HG03442 (cell line): ENCODE measurements around the gene SAP130.

Experiments used
- ATAC-seq: cut with Tn5 transposase; IDR thresholded peaks from one replicate; pipeline ENCODE4 v1.9.1; 2021; ENCODE audit warnings: mild to moderate bottlenecking, moderate library complexity; ENCODE audit not compliant: unreplicated experiment

The SAP130 gene

GRCh38 chr2:128027801-128028667 lies at the start of gene SAP130:
Gene SAP130, minus strand, starts transcription at chr2:128028059. Its CDS starts 1,767 bp downstream, at chr2:128026292.
- peak; percentile 83 for ATAC-seq

GRCh38 chr2:128076461-128077106 lies 48.7 kb upstream of the SAP130 start:
- no peak for ATAC-seq

DNA sequence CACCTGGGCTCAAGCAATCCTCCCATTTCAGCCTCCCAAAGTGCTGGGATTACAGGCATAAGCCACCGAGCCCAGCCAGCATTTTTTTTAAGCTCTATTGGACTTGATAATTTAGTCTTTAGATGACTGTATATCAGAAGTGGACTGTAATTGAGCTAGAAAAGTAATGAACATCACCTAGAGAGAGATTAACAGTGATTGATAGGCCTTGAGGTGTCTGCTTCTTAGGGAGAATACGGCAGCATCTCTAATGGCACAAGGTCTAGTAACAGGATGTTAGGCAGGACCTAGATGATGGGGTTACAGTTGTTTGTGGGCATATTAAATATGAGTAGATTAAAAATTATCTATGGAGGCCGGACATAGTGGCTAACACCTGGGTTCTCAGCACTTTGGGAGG lies 45.4 kb upstream of the SAP130 start:
- no peak for ATAC-seq

DNA sequence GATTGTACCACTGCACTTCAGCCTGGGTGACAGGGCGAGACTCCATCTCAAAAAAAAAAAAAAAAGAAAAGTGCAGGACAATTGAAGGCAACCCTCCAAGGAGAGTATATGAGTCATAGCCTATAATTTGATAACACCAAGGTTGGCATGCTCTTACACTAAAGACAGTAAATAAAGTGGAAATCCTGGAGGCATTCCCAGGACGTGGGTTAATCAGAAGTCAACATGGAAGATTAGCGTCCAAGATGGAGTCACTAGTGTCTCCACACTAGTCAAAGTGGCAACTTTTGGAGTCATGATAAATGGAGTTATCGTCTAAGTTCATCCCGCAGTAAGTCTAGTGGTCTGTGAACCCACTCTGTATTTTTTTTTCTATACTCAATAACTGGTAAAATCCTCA lies 41.9 kb upstream of the SAP130 start:
- ATAC-seq = no peak

DNA sequence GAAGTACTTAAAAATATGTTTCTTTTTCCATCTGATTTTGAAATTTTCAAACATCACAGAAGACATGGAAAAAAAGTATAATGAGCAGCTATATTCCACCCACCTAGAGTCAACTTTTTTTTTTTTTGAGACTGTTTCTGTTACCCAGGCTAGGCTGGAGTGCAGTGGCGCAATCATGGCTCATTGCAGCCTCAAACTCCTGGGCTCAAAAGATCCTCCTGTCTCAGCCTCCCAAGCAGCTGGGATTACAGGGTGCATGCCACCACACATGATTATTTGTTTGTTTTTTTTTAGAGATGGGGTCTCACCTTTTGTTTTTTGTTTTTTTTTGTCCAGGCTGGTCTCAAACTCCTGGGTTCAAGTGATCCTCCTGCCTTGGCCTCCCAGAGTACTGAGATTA lies 36.5 kb upstream of the SAP130 start:
- ATAC-seq = no peak

GRCh38 chr2:128062571-128062970 lies 34.7 kb upstream of the SAP130 start:
- no peak for ATAC-seq

- ATAC-seq = no peak
These were observed 30.3 kb upstream of the SAP130 start for GRCh38 chr2:128058114-128058513.

DNA sequence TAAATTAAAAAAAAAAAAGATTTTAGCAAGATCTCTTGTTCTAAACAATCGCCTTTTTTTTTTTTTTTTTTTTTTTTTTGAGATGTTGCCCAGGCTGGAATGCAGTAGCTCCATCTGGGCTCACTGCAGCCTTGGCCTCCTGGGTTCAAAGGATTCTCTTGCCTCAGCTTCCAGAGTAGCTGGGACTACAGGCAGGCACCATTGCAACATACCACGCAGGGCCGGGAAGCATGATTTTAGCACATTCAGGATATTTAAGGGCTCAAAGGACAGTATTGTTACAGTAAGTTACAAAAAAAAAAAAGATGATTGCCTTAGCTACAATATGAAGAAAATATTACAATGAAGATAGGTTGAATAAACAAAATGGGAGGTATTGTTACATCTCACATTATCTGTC lies 29.5 kb upstream of the SAP130 start:
- ATAC-seq = no peak

GRCh38 chr2:128054104-128054885 lies 26.4 kb upstream of the SAP130 start:
- no peak for ATAC-seq

GRCh38 chr2:128053331-128053730 lies 25.5 kb upstream of the SAP130 start:
- no peak for ATAC-seq

DNA sequence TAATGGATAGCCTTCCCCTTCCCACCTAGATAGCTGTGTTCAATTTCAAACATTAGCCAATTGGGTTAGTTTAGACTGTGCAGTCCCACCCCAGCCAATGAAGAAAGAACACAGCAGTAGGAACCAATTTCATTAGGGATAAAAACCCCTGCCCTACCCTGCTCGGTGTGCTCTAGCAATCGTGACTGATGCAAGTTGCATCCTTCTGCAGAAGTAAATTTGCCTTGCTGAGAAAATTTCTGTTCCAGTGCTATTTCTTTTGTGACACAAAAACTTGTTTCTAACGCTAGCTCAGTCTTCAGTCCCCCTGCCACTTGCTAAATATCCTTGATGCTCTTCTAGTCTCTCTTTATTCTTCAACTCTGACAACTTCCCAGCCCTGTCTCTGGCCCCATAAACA lies 15.2 kb upstream of the SAP130 start:
- no peak for ATAC-seq

DNA sequence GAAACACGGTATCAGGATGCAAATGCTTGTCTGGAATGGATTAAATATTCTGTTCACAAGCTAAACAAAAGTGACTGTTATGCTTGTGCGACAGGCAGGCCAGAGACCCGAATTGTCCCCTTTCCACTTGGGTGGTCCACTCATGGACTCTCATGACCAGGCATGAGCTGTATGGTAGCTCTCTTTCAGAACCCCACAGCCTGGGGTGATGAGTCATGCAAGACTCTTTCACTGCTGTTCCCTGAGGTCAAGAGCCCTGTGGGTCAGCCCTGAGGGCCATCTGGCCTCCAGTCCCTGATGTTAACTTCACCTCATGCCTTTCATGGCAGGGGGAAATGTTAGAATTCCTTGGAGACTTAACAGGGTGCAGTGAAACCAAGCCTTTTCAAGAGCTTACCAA lies 13.7 kb upstream of the SAP130 start:
- ATAC-seq = no peak

- no peak for ATAC-seq
These were observed 12.4 kb upstream of the SAP130 start for GRCh38 chr2:128040166-128040771.

GRCh38 chr2:128039535-128039934 lies 11.7 kb upstream of the SAP130 start:
- no peak for ATAC-seq

- ATAC-seq = no peak
These were observed 10.6 kb upstream of the SAP130 start for GRCh38 chr2:128038411-128038810.

DNA sequence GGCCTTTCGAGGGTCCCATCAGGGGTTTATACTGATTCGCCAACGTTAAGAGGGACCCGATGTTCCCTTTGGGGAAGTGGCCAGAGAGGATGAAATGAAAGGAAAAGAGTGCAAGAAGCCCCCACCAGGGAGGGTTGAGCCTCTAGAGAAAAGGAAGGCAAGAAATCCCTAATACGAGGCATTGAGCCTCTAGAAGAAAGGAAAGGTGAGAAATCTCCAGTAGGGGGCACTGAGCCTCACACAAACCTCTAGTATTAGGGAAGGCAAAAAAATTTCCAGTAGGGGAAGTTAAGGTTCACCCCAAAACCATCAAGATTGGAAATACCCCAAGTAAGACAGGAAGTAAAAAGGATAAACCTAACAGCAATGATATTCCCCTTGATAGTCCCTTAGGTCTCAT lies 9.8 kb upstream of the SAP130 start:
- no peak for ATAC-seq

DNA sequence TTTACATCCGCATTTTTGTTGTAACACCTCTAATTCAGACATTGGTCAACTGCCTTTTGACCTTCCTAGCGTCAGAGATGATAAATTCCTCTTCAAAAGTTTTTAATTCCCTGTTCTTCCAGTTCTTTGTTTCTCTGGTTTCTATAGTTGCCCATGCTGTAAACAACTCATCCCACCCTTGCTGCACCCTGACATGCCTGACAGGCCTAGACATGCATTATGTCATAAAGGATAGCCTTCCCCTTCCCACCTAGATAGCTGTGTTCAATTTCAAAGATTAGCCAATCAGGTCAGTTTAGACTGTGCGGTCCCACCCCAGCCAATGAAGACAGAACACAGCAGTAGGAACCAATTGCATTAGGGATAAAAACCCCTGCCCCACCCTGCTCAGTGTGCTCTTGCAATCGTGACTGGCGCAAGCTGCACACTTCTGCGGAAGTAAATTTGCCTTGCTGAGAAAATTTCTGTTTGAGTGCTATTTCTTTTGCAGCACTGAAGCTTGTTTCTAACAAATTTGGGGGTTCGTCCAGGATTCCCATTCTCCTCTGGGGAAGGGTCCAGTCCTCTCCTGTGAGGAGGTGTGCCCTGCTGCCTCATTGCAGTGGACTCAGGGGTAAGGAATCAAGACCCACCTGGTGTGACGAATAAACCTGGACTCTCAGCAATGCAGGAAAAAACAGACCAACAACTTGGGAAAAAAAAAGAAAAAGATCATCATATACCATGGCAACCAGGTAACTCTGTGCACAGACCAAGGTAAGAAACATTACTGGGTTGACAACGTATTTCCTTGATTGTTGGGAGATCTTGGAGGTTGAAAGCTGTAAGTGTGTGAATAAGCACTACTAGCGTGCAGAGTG lies 9.1 kb upstream of the SAP130 start:
- ATAC-seq = no peak

DNA sequence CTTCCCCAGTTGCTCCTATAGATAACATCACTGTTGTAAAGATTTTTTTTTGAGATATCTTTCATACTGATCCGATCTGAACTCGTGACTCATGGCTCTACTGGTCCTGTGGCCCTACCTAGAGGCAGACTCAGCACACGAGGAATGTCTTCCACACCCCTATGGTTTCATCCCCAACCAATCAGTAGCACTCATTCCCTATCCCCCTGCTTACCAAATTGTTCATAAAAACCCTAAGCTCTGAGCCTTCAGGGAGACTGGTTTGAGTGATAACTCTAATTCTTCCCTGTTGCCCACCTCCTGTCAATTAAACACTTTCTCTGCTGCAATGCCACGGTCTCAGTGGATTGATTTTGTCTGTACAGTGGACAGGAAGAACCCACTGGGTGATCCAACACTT lies 4.2 kb upstream of the SAP130 start:
- ATAC-seq = no peak

- no peak for ATAC-seq
These were observed 802 bp upstream of the SAP130 start for GRCh38 chr2:128028668-128029054.

DNA sequence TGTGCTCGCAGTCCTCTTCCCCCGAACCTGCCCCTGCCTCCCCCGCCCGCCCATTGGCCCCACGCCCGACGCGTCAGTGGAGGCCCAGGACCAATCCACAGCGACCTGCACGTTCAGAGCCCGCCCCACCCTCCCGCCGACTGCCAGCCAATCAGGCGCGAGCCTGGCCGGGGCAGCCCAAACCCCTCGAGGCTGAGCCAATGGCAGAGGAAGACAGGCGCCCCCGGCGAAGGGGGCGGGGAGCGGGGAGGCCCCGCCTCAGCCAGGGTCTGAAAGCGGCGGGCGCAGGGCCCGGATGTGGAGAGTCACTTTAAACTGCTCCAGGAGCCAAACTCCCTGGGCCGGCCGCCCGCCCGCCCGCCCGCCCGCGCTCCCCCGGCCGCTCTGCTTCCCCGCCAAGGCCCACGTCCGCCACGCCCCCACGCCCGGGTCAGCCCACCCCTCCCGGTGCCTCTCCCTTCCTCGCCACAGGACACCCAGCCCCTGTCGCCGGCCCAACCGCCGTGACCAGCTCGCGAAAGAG lies 520 bp downstream of the SAP130 start:
- peak; percentile 72 for ATAC-seq
